Naive thymus-derived CD4-positive, alpha-beta T cell (primary cell): ENCODE results near the gene PPP6R3. TPM values are rescaled to one million over a fixed set of nuclear protein-coding genes. Genes with fewer than 3 reads are reported as not detected.

Experiments used
- ATAC-seq: fragments of 150-1000 bp; cut with Tn5 transposase; 2 replicates; pipeline ENCODE4 v1.10.0; 2021; ENCODE audit warnings: mild to moderate bottlenecking, moderate library complexity
- CTCF ChIA-PET: fragments of 350-600 bp; sonication (Branson Sonifier 250); formaldehyde crosslinking; loops from one replicate; lab custom pipeline; 2021; ENCODE audit warnings: antibody characterized with exemption; lab: Charles Lee
- POLR2A ChIA-PET: fragments of 350-600 bp; sonication (Branson Sonifier 250); formaldehyde crosslinking; loops from one replicate; lab custom pipeline; 2021; ENCODE audit warnings: antibody characterized with exemption, inconsistent platforms; lab: Charles Lee
- DNase-seq, 9 donors: peaks; one replicate each; pipeline versions ENCODE4 v3.0.0 to v3.0.0-alpha.2; 2020 to 2022; ENCODE audit warnings: mixed read lengths in 1 of 9
- H3K27ac ChIP-seq: one replicate; pipeline ENCODE4 v1.7.0; 2013; ENCODE audit warnings: mild to moderate bottlenecking, low read depth, low read length, moderate library complexity
- H3K27me3 ChIP-seq, 2 donors: one replicate each; pipeline ENCODE4 v1.7.0; 2013; ENCODE audit warnings: low read length in 2 of 2, mild to moderate bottlenecking in 2 of 2, moderate library complexity in 2 of 2; ENCODE audit not compliant: control insufficient read depth in 2 of 2, insufficient read depth in 2 of 2
- H3K36me3 ChIP-seq, 3 experiments: 1 replicate in 2 of 3; 2 replicates in 1 of 3; pipeline ENCODE4 v1.7.0; 2013; ENCODE audit warnings: low read length in 3 of 3, mild to moderate bottlenecking in 3 of 3, moderate library complexity in 1 of 3; ENCODE audit not compliant: insufficient read depth in 3 of 3, control insufficient read depth in 2 of 3
- H3K4me1 ChIP-seq, 2 donors: one replicate each; pipeline ENCODE4 v1.7.0; 2013; ENCODE audit warnings: low read length in 2 of 2, mild to moderate bottlenecking in 2 of 2, moderate library complexity in 1 of 2; ENCODE audit not compliant: control insufficient read depth in 2 of 2, insufficient read depth in 2 of 2
- H3K4me3 ChIP-seq: 2 replicates; pipeline ENCODE4 v1.7.0; 2013; ENCODE audit warnings: mild to moderate bottlenecking, low read length
- H3K9me3 ChIP-seq, 3 experiments: 1 replicate in 2 of 3; 2 replicates in 1 of 3; pipeline ENCODE4 v1.7.0; 2013; ENCODE audit warnings: low read length in 3 of 3; ENCODE audit not compliant: control insufficient read depth in 2 of 3
- H3K27ac Mint-ChIP-seq, 9 donors: one replicate each; pipeline ENCODE4 v1.8.0; 2020 to 2022; ENCODE audit warnings: mixed read lengths in 9 of 9, mild to moderate bottlenecking in 8 of 9, moderate library complexity in 5 of 9, inconsistent platforms in 2 of 9
- H3K27me3 Mint-ChIP-seq, 5 donors: one replicate each; pipeline ENCODE4 v1.8.0; 2021 to 2022; ENCODE audit warnings: mixed read lengths in 5 of 5, mild to moderate bottlenecking in 1 of 5
- H3K36me3 Mint-ChIP-seq, 5 donors: one replicate each; pipeline ENCODE4 v1.8.0; 2020 to 2022; ENCODE audit warnings: mixed read lengths in 5 of 5, mild to moderate bottlenecking in 3 of 5, inconsistent platforms in 1 of 5
- H3K4me1 Mint-ChIP-seq, 7 donors: one replicate each; pipeline ENCODE4 v1.8.0; 2020 to 2022; ENCODE audit warnings: mixed read lengths in 7 of 7, mild to moderate bottlenecking in 3 of 7, inconsistent platforms in 1 of 7
- H3K4me3 Mint-ChIP-seq, 10 donors: one replicate each; pipeline ENCODE4 v1.8.0; 2020 to 2022; ENCODE audit warnings: mild to moderate bottlenecking in 10 of 10, mixed read lengths in 10 of 10, moderate library complexity in 6 of 10, inconsistent platforms in 2 of 10
- H3K9me3 Mint-ChIP-seq, 11 donors: one replicate each; pipeline ENCODE4 v1.8.0; 2020 to 2022; ENCODE audit warnings: mixed read lengths in 11 of 11, mild to moderate bottlenecking in 4 of 11, inconsistent platforms in 1 of 11, moderate library complexity in 1 of 11
- intact Hi-C, 2 donors: fragments of 100-400 bp; cut with micrococcal nuclease; formaldehyde crosslinking; loops; one replicate each; pipeline ENCODE4 v1.15.1; 2023
- polyA plus RNA-seq, 2 donors: library from polyadenylated mRNA; unstranded; fragments of 300-500 nt; fragmentation: Illumina TruSeq; gene quantifications; one replicate each; pipeline ENCODE4 v1.2.3, GENCODE V29; 2021
- total RNA-seq, 6 experiments: library from RNA in 5 of 6; stranded (reverse) in 5 of 6; gene quantifications; 1 replicate in 5 of 6; 2 replicates in 1 of 6; pipeline ENCODE4 v1.2.3 and lab custom pipeline; 2021 to 2026

The PPP6R3 gene
- total and polyA plus RNA-seq, 7 experiments from 2014 or later = 43.5 to 159 (median 133) TPM

GRCh38 chr11:68461575-68461917 lies 994 bp downstream of the PPP6R3 start:
- ATAC-seq (no peak), DNase-seq (peak in 1 of 9 donors; percentile 20)
- H3K4me3 ChIP-seq = peak overlapping the region; percentile 56
- Mint-ChIP-seq H3K27me3 (peaks cover 0 to 2% (median 0%) of the 10 kb centered on the region in 5 donors), H3K4me1 (peaks cover 35 to 57% (median 42%) of the 10 kb centered on the region in 7 donors), H3K9me3 (peaks cover 0 to 2% (median 0%) of the 10 kb centered on the region in 11 donors), H3K36me3 (peaks cover 0 to 6% (median 0%) of the 10 kb centered on the region in 5 donors), H3K27ac (peak overlapping the region; percentile 58 to 96 (median 89)), H3K4me3 (peak overlapping the region; percentile 69 to 99 (median 84))
- POLR2A ChIA-PET = interaction anchor here (0.6 to 1.1 kb wide), 2 partner anchors 10 to 11 kb away, joined by 3 read pairs; no protein-coding TSS in a partner anchor
- no peaks in the 10 kb centered on the region for H3K36me3 ChIP-seq
- CTCF ChIA-PET = no interaction called here
- H3K9me3 ChIP-seq = no peaks in the 10 kb centered on the region
- H3K27ac ChIP-seq = peak overlapping the region; percentile 90
- H3K27me3 ChIP-seq = no peaks in the 10 kb centered on the region
- peaks cover 31 to 32% of the 10 kb centered on the region in 2 donors for H3K4me1 ChIP-seq
- intact Hi-C loops = loop anchor here (1.0 to 5.0 kb wide), 12 partner anchors 8 to 587 kb away; partner anchors contain the start of genes CHKA (in 2 of the 2), CPT1A (in 1 of the 2), IGHMBP2 (in 1 of the 2) and KMT5B (in 1 of the 2)

- no peak for ATAC-seq
- H3K27ac ChIP-seq = peak overlapping the region; percentile 90
- H3K36me3 Mint-ChIP-seq = peaks cover 0 to 8% (median 3%) of the 10 kb centered on the region in 5 donors
- H3K4me3 ChIP-seq = no peak overlapping the region
- H3K27me3 Mint-ChIP-seq = no peaks in the 10 kb centered on the region
- peak overlapping the region; percentile 50 to 96 (median 78) for H3K4me3 Mint-ChIP-seq
- CTCF ChIA-PET = no interaction called here
- H3K9me3 Mint-ChIP-seq = peaks cover 0 to 2% (median 0%) of the 10 kb centered on the region in 11 donors
- no peaks in the 10 kb centered on the region for H3K9me3 ChIP-seq
- intact Hi-C loops = loop anchor here (5.0 kb wide), 8 partner anchors 44 to 439 kb away; partner anchors contain the start of genes CHKA (in 2 of the 2), CPT1A (in 1 of the 2), IGHMBP2 (in 1 of the 2) and KMT5B (in 1 of the 2)
- no peak for DNase-seq
- H3K27ac Mint-ChIP-seq = peak overlapping the region in 7 of 9 donors; percentile 26 to 65 (median 41)
- no peaks in the 10 kb centered on the region for H3K36me3 ChIP-seq
- POLR2A ChIA-PET = interaction anchor here (0.6 kb wide), 1 partner anchor 1277 kb away, joined by 3 read pairs; no protein-coding TSS in a partner anchor
- H3K4me1 ChIP-seq = peaks cover 39 to 46% of the 10 kb centered on the region in 2 donors
- H3K27me3 ChIP-seq = no peaks in the 10 kb centered on the region
- peaks cover 50 to 77% (median 60%) of the 10 kb centered on the region in 7 donors for H3K4me1 Mint-ChIP-seq
These were observed 3.2 kb downstream of the PPP6R3 start for GRCh38 chr11:68463714-68464113.

- H3K27me3 Mint-ChIP-seq = no peaks in the 10 kb centered on the region
- H3K4me1 Mint-ChIP-seq = peaks cover 76 to 96% (median 91%) of the 10 kb centered on the region in 7 donors
- no peaks in the 10 kb centered on the region for H3K36me3 ChIP-seq
- DNase-seq (no peak), ATAC-seq (no peak)
- no peak overlapping the region for H3K4me3 ChIP-seq
- peaks cover 71 to 77% of the 10 kb centered on the region in 2 donors for H3K4me1 ChIP-seq
- H3K27me3 ChIP-seq = no peaks in the 10 kb centered on the region
- H3K9me3 Mint-ChIP-seq = peaks cover 0 to 2% (median 0%) of the 10 kb centered on the region in 11 donors
- H3K27ac Mint-ChIP-seq = peak overlapping the region in 6 of 9 donors; percentile 14 to 75 (median 62)
- intact Hi-C loops = no loop called here
- ChIA-PET CTCF (no interaction called here), POLR2A (interaction anchor here (0.6 kb wide), 1 partner anchor 12 kb away, joined by 3 read pairs; no protein-coding TSS in a partner anchor)
- no peak overlapping the region for H3K27ac ChIP-seq
- H3K4me3 Mint-ChIP-seq = peak overlapping the region; percentile 34 to 85 (median 57)
- H3K36me3 Mint-ChIP-seq = peaks cover 0 to 20% (median 11%) of the 10 kb centered on the region in 5 donors
- H3K9me3 ChIP-seq = no peaks in the 10 kb centered on the region
These were observed 6.8 kb downstream of the PPP6R3 start for GRCh38 chr11:68467201-68467834.

GRCh38 chr11:68468217-68468828 lies 7.8 kb downstream of the PPP6R3 start:
- peak; percentile 56 for ATAC-seq
- intact Hi-C loops = no loop called here
- Mint-ChIP-seq H3K36me3 (peaks cover 0 to 20% (median 11%) of the 10 kb centered on the region in 5 donors), H3K4me3 (peak overlapping the region; percentile 42 to 87 (median 74)), H3K27ac (peak overlapping the region; percentile 16 to 91 (median 79)), H3K4me1 (peaks cover 77 to 96% (median 92%) of the 10 kb centered on the region in 7 donors), H3K9me3 (peaks cover 0 to 2% (median 0%) of the 10 kb centered on the region in 11 donors), H3K27me3 (no peaks in the 10 kb centered on the region)
- CTCF ChIA-PET = no interaction called here
- Histone ChIP-seq H3K4me1 (peaks cover 68 to 84% of the 10 kb centered on the region in 2 donors), H3K27ac (no peak overlapping the region), H3K36me3 (peaks cover 0 to 5% (median 0%) of the 10 kb centered on the region in 3 experiments), H3K27me3 (no peaks in the 10 kb centered on the region), H3K4me3 (no peak overlapping the region), H3K9me3 (no peaks in the 10 kb centered on the region)
- POLR2A ChIA-PET = interaction anchor here (0.9 to 1.8 kb wide), 3 partner anchors 8 to 54 kb away, joined by 3 to 4 read pairs (median 4); partner anchors contain the start of gene PPP6R3
- peak in 1 of 9 donors; percentile 27 for DNase-seq

GRCh38 chr11:68469122-68469521 lies 8.6 kb downstream of the PPP6R3 start:
- Histone ChIP-seq H3K9me3 (no peaks in the 10 kb centered on the region), H3K4me3 (no peak overlapping the region), H3K36me3 (peaks cover 0 to 7% (median 0%) of the 10 kb centered on the region in 3 experiments), H3K4me1 (peaks cover 68 to 79% of the 10 kb centered on the region in 2 donors), H3K27me3 (no peaks in the 10 kb centered on the region), H3K27ac (peak overlapping the region; percentile 2)
- intact Hi-C loops = loop anchor here in 1 of 2 donors (1.0 kb wide), 1 partner anchor 8 kb away; no protein-coding TSS in a partner anchor
- ATAC-seq (no peak), DNase-seq (no peak)
- peaks cover 0 to 25% (median 14%) of the 10 kb centered on the region in 5 donors for H3K36me3 Mint-ChIP-seq
- peaks cover 0 to 2% (median 0%) of the 10 kb centered on the region in 11 donors for H3K9me3 Mint-ChIP-seq
- H3K27me3 Mint-ChIP-seq = no peaks in the 10 kb centered on the region
- peaks cover 78 to 95% (median 91%) of the 10 kb centered on the region in 7 donors for H3K4me1 Mint-ChIP-seq
- peak overlapping the region in 8 of 9 donors; percentile 18 to 91 (median 80) for H3K27ac Mint-ChIP-seq
- H3K4me3 Mint-ChIP-seq = peak overlapping the region; percentile 60 to 87 (median 82)
- POLR2A ChIA-PET = interaction anchor here (0.9 to 1.8 kb wide), 3 partner anchors 9 to 53 kb away, joined by 3 to 4 read pairs (median 4); no protein-coding TSS in a partner anchor
- CTCF ChIA-PET = no interaction called here

GRCh38 chr11:68469642-68470041 lies 9.1 kb downstream of the PPP6R3 start:
- H3K9me3 Mint-ChIP-seq = peaks cover 0 to 4% (median 0%) of the 10 kb centered on the region in 11 donors
- peaks cover 77 to 95% (median 91%) of the 10 kb centered on the region in 7 donors for H3K4me1 Mint-ChIP-seq
- POLR2A ChIA-PET = interaction anchor here (0.9 to 1.8 kb wide), 2 partner anchors 9 to 53 kb away, joined by 3 to 4 read pairs; no protein-coding TSS in a partner anchor
- intact Hi-C loops = loop anchor here in 1 of 2 donors (1.0 kb wide), 1 partner anchor 8 kb away; no protein-coding TSS in a partner anchor
- peak overlapping the region; percentile 60 to 87 (median 82) for H3K4me3 Mint-ChIP-seq
- CTCF ChIA-PET = no interaction called here
- H3K27ac ChIP-seq = peak overlapping the region; percentile 29
- no peaks in the 10 kb centered on the region for H3K9me3 ChIP-seq
- H3K36me3 ChIP-seq = peaks cover 0 to 7% (median 0%) of the 10 kb centered on the region in 3 experiments
- DNase-seq (no peak), ATAC-seq (no peak)
- H3K27me3 Mint-ChIP-seq = no peaks in the 10 kb centered on the region
- no peak overlapping the region for H3K4me3 ChIP-seq
- H3K27me3 ChIP-seq = no peaks in the 10 kb centered on the region
- peak overlapping the region; percentile 64 to 91 (median 80) for H3K27ac Mint-ChIP-seq
- H3K4me1 ChIP-seq = peaks cover 67 to 77% of the 10 kb centered on the region in 2 donors
- H3K36me3 Mint-ChIP-seq = peaks cover 0 to 28% (median 19%) of the 10 kb centered on the region in 5 donors
